NOMO-1 treated with DMSO at 0.1 percent for 48 hours (cell line): Measurements from ENCODE around the gene TMEM203.

Source experiments
- DNase-seq: peaks from one replicate; lab custom pipeline; 2025; ENCODE audit not compliant: unreplicated experiment; lab: John Stamatoyannopoulos, UW

Gene TMEM203

DNA sequence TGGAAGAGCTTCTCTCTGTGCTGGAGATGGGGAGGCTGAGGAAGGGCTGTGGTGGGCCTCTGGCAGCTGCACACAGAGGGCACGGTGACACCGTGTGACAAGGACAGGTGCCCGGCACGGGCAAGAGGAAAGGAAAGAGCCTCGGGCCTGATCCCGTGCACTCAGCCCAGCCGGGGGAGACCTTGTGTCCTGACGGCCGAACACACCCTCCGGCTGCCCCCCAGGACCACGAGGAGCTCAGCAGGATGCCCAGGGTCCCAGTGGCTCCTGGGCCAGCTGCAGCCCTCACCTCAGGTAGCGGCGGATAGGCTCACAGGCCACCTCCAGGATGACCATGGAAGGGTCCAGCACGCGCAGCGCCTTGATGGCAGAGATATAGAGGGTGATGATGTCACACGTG, 22.6 kb downstream of the TMEM203 start:
- DNase-seq, result no peak

DNA sequence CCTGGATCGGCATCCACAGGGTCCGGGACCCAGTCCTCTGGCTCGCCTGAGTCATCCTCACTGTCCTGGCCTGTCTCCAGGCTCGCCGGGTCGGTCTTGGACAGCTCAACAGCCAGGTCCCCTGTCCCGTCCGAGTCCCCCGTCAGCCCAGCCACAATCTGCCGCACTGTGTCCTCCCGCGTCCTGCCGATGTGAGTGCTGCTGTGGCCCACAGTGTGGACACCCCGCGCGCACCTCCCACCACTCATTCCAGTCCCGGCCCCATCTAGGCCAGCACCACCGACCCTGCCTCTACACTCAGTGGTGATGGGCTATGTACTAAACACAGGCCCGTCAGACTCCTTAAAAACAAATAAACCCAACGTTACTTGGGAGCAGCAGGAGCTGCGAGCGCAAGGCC, 23.8 kb downstream of the TMEM203 start:
- DNase-seq, result no peak

DNA sequence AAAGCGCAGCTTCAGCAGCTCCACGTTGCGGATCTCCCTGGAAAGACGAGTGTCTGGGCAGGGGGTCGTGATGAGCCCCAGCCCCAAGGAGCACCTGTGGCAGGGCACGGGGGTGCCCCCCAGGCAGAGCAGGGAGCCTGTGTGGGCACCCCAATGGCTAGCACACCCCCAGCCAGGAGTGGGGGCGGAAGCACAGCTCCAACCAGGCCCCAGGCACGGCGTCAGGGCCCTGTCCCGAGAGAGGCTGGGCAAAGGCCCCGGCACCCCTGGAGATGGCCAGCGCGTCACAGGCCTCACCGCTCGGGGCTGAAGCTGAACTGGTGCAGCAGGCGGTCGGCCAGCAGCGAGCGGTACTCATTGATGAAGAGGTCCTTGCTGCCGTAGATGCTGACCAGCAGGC, 25.0 kb downstream of the TMEM203 start:
- no peak for DNase-seq

DNA sequence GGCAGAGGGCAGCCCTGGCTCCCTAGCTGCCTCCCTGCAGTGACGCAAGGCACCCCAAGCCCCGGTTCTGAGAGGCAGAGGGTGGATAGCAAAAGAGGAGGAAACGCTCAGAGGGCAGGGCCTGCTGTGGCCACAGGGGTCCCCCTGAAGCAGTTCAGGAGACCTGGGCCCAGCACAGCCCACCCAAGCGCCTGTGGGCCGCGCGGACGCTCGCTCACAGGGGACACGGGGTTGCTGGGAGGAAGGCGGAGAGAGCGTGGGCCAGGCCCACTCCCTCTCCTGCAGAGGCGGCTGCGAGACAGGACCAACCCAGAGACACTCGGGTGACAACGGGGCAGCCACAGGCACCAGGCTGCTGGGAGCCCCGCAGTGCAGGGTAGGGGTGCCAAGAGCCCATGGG, 25.7 kb downstream of the TMEM203 start:
- no peak for DNase-seq

DNA sequence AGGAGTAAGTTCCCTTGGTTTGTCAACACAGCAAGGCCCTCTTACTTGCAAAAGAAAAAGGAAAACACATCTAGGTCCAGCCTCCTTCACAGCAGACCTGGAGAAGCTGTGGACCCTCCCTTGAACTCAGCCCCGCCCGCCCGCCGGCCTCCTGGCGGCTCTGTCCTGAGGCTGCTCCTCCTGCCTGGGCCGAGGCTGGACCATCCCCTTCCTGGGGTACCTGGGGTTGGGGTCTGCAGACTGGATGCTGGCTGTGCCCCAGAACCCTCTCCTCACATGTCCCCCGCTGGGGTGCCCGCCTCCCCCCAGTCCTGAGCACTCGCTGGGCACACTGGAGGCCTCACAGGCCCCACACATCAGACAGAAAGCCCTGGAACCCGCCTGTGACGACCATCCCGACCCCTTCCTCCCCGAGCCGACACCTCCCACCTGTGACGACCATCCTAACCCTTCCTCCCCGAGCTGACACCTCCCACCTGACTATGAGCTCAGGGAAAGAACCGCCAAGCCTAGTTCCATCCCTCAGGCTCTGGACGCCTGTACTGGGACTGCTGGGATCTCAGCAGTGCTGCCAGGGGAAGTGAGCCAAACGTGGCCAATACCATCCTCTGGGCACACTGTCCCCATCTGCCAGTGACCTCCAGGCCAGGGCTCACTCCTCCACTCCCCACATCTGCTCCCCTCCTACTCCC, 26.4 kb downstream of the TMEM203 start:
- no peak for DNase-seq

DNA sequence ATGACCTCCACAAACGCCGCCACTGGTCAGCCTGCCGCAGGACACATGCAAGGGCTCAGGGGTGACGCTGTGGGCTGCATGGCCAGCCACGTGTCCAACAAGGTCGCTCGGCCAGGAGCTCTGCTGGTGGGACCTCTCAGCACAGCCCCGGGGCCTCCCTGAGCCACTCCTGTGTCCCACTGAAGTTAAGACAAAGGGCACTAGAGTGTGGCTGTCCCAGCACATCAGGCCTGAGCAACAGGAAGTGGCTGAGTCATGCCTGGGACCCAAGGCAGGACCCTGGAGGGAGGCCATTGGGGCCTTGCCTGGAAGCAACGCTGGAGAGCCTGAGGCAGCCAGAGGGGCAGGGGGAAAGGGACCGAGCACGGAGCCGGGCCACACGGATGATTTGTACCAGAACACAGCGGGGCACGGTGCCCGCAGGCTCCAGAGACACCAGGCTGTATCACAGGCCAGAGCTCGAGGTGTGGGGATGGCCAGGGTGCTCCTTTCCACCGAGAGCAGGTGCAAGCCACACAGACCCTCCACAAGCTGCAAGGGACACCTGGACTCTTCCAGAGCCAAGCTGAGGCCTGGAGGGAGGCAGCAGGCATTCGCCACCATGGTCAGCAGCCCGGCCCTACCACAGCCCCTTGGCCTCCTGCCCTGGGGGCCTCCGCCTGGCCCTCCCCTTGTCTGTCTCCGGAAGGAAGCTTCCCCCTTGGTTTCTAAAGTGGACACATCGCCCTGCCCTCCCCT, 27.1 kb downstream of the TMEM203 start:
- DNase-seq, result no peak

DNA sequence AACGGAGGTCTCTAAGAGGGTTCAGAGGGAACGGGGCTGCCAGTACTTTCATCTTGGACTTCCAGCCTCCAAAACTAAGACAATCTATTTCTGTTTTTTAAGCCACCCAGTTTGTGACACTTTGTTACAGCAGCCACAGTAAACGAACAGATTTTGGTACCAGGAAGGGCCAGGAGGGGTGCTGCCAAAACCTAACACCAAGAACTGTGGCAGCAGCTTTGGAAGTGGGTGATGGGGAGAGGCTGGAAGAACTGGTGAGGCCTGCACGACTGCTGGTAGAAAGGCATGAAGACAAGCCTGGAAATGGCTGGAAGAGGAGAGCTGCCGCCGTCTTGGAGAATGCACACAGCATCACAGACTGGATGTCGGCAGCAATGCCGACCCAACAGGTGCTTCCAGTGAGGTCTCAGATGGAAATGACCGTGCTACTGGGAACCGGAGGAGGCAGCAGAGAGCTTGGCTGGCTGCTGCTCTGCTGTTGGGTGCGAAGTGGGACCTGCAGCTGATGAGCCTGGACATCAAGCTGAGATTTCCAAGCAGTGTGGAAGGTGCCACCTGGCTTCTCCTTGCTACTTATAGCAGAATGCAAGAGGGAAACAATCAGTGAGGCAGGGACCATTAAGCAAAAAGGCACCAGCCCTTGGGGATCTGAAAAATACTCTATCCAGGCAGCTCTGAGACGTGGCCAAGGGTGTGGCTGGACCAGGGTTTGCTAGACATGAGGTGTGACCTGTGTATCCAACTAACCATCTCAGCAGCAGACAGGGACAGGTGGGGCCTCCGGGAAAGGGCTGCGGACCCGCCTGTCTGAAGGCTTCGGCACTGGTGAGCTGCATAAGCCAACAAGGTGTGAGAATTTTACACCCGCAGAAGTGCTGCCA, 28.9 kb downstream of the TMEM203 start:
- peak; percentile 30 for DNase-seq

DNA sequence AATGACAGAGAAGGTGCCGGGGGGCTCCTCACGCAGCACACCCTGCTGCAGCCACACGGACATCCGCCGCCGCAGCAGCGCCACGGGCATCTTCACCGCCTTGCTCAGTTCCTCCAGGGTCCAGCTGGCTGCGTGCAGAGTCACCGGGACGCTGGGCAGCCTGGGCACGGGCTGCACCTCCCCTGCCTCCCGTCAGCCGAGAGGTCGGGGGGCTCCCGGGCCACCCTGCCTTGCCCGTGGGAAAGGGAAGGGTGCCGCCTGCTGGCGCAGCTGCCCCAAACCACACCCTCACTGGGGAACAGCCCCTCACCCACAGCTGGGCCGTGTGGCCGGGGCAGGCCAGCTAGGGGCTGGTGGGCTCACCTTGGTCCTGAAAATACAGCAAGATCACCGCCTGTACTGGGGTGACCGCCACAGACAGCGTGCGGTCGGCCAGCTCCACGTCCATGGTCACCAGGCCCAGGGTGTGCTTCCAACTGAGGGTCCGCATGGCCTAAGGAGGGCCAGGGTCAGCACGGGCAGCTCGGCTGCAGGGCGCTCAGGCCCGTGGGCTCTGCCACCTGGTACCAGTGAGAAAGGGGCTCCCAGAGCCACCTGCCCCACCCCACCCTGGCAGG, 30.0 kb downstream of the TMEM203 start:
- no peak for DNase-seq

DNA sequence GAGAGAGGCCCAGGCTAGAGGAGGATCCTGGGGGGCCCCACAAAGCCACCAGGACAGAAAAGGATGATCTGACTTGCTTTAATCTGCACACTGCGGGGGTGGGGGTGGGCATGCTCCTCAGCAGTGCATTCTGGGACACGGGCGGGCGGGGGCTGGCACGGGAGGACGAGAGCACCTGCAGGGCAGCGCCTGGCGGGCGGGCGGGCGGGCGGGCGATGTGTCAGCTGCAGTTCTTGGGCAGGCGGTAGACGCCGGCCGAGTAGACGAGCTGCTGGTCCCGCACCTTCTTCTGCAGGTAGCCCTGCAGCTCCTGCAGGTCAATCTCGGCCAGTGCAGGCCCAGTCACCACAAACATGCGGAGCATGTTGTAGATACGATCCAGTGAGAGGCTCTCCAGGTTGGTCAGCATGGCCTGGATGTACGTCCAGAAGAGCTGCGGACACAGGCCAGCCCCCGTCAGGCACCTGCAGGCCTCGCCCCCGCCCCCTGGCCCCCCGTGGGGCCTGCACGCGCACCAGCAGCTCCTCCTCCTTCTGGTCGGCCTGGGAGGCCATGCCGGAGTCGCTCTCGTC, 30.6 kb downstream of the TMEM203 start:
- no peak for DNase-seq

DNA sequence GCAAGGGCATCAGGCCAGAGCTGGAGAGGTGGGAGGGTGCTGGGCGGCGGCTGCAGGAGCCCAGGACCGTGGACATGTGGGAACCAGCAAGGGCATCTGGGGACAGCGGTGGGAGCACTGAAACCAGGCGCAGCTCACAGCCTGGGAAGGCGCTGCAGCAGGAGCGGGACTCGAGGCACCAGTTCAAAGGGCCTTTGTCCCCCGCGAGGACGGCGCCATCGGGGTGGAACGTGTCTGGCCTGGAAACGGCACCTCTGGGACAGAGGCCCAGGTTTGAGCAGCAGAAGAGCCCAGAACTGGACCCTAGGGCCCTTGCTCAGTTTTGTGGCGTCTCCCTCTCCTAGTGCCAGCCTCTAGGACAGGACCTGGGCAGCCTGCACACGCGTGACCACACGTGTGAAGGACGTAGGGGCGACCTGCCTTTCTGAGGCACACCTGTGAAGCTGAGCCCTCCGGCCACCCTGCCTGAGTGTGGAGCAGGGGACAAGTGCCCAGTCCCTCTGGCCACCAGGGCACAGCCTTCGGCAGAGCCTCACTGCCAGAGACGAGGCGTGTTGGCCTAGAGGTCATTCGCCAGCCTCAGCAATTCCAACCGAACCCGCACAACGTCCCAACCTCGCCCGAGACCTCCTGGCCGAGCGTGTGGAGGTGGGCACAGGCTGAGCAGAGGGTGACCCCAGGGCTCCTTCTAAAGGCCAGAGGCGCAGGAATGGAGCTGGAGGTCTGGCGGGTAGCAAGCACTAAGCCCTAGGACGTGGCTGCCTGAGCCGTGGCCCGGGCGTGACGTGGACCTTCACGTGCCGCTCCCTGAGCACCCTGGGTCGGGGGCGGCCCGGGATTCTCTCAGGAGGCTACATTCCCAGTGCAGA, 31.4 kb downstream of the TMEM203 start:
- DNase-seq, result no peak

DNA sequence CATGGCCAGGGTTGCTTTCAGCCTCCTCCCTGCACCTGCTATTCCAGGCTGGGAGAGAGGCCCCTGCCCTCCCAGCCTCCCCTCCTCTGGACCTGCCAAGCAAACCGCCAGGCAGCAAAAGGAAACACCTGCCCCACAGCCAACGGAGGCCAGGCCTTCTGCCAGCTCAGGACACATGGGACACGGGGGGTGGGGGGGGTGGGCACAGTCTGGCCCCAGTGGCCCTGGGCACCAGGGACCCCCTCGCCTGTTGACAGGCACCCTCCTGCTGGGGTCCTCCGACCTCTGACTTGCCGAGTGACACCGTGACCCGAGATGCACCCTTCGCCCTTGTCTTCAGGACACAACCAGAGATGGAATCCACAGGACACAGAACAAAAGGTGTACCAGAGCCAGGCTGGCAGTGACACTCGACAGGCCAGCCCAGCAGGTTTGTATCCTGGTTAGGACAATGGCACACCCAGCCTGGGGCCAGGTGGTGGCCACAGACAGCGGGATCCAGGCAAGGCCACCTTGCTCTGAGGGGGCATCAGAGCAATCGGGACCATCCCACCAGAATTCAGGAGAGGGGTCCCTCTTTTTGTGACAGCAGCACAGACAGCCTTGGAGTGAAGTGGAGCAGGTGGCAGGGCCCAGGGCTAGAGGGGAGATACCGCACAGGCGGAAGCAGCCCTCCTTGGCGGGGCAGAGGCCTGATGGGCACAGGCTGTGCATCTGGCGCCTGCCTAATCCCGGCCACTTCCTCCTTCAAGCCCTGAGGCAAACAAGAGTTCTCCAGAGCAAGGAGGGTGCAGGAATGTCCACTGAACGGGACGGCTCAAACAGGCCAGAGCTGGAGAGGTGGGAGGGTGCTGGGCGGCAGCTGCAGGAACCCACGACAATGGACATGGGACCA, 32.3 kb downstream of the TMEM203 start:
- DNase-seq, result no peak

DNA sequence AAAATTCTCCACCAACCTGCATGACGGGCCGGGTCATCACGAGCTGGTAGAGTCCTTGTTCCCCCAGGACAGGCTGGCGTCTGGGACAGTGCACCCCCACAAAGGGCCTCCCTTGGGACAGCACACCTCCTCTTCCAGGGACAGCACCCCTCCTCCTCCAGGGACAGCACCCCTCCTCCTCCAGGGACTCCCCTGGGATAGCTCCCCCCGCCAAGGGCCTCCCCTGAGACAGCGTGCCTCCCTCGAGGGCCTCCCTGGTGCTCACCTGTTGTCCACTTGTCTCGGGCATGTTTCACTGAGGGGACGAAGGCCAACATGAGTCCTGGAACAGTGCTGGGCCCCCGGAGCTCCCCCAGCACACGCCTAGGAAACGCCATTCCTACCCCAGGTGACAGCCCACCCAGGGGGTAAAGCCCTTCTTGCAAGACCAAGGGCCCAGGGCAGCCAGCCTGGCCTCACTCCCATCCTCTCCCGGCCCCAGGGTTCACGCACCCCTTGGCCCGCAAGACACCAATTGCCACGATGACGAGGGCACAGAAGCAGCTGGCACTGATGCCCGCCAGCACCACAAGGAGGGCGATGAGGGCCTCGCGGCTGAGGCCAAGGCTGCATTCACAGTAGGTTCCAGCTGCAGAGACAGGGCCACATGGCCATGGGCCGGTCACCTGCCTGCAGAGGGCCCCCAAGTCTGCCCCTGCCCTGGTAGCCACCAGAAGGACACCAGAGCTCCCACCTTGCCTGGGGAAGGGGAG, 34.1 kb downstream of the TMEM203 start:
- DNase-seq, result no peak

DNA sequence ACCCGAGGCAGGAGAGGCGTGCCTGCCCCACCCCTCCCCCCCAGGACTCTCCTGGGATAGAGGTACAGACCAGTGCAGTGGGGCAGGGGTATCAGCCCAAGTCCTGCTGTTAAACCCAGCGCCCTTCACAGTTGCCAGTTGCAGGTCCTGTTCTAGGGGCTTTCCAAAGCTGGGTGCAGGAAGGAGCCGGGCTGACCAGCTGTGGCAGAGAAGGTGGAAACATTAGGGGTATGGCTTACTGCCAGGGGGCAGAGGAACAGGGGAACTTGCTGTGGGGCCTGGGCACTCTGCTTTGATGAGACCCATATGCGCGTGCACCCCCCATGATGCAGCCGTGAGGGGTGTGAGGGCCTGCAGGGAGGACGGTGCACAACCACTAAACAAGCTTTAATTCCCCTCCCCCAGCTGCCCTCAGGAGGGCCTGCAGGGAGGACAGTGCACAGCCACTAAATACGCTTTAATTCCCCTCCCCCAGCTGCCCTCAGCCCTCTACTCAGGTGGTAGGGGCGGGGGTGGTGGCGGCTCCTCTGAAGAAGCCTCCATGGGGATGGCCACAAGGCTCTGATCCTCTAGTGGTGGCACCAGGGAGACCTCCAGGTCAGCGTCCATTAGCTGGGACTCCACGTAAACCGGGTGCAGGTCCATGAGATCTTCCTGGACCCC, 34.8 kb downstream of the TMEM203 start:
- no peak for DNase-seq

DNA sequence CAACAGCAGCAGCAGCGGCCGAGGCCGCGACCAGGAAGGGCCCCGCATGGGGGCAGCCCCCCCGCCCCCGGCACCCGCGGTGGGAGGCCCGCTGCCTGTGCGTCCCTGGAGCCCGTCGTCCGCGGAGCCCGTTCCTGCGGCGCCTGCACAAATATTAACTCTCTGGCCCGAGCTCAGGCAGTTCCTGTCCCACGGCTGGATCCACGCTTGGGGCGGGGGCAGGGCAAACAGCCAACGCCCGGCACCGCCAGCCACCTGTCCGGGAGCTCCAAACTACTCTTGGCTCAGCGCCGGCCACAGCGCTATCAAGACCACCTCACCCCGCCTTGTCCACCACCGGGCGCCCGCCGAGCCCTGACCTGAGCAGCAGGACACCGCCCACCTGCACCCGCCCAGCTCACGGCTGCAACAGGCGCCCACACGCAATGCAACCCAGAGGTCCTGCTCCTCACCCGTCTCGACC, 35.5 kb downstream of the TMEM203 start, which contains the start of gene LRRC26:
LRRC26 (minus strand) TSS at position 156 of the 463 bp plus-strand sequence; CDS start at position 48, 108 bp downstream.
- DNase-seq, result no peak

DNA sequence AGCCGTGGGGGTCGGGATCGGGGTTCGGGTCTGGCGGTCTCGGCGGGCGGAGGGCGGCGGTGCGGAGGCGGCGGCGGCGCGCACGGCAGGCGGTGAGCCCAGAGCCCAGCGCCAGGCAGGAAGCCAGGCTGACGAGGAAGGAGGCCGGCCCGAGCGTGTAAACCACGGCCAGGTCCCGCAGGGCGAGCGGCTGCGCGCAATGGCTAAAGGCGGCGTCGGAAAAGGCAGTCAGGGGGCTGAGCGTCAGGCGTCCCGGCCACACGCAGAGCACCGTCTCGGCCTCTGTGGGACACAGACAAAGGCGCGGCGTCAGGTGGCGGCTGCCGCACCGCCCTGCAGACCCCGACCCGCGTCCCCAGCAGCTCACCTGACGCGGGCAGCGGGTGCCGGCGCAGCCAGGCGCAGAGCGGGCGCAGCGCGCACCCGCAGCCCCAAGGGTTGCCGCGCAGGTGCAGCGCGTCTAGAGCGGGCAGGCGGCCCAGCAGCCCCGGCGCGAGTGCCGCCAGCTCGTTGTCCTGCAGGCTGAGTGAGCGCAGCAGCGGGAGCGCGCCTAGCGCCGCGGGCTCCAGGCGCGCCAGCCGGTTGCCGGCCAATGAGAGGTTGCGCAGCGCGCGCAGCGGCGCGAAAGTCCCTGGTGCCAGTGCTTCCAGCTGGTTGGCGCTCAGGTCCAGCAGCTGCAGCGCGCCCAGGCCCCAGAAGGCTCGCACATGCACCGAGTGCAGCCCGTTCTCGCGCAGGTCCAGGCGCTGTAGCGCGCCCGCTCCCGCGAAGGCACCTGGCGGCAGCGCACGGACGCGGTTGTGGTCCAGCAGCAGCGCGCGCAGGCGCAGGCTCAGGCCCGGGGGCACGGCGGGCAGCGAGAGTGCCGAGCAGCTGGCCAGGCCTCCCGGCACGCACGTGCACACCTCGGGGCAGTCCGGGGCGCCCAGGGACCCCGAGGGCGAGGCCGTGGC, 36.3 kb downstream of the TMEM203 start:
- DNase-seq, result peak; percentile 53

DNA sequence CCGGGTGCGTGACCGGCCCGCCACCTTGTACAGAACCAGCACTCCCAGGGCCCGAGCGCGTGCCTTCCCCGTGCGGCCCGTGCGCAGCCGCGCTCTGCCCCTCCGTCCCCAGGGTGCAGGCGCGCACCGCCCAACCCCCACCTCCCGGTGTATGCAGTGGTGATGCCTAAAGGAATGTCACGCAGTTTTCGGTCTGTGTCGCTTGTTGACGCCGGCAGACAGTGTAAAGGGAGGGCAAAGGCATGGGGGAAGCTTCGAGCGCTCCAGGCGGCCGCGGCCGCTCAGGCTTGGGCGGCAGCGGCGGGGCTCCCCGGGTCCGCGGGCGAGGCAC, 36.9 kb downstream of the TMEM203 start:
- no peak for DNase-seq
